Measurements from ENCODE around the gene UBE4B. TPM values are rescaled to one million over a fixed set of nuclear protein-coding genes. Genes with fewer than 3 reads are reported as not detected.

The UBE4B gene
- total and polyA plus RNA-seq, 10 of the 15 experiments (the other 5 are each of a cell fraction or from before 2014, with no cell fraction given): 2.9 to 32.6 (median 20.7) TPM

- H3K9me3 ChIP-seq (replicated peaks; ENCODE audit: control insufficient read depth, insufficient read depth, low read length): no peaks in the 10 kb centered on the region
- CTCF ChIA-PET: no interaction called here
Measured at GRCh38 chr1:10014016-10014415, 18.7 kb upstream of the UBE4B start.

GRCh38 chr1:10019561-10019960 lies 13.2 kb upstream of the UBE4B start:
- ATAC-seq (no peak), FAIRE-seq (no peak), DNase-seq (ENCODE audit: low read depth, low spot score) (no peak)
- TF ChIP-seq MTA3 (IDR thresholded peaks at IDR 0.05; ENCODE audit: borderline replicate concordance, low read length) (no peak), POU2F2 (IDR thresholded peaks at IDR 0.05; ENCODE audit: borderline replicate concordance, low read depth, low read length) (no peak), PML (IDR thresholded peaks at IDR 0.05; ENCODE audit: low read length) (no peak), ZNF217 (IDR thresholded peaks at IDR 0.05) (no peak), E4F1 (IDR thresholded peaks at IDR 0.05; ENCODE audit: borderline replicate concordance, partially characterized antibody) (no peak)
- H2AFZ ChIP-seq (ENCODE audit: control insufficient read depth, low read depth, low read length): no peak overlapping the region
- ChIA-PET POLR2A (interaction anchor here (0.6 kb wide), 2 partner anchors 102 to 1937 kb away, joined by 3 to 6 read pairs; no protein-coding TSS in a partner anchor), SMC1A (ENCODE audit: uncharacterized antibody, unreplicated experiment) (no interaction called here), CTCF (interaction anchor here (0.9 kb wide), 1 partner anchor 69 kb away, joined by 3 read pairs; no protein-coding TSS in a partner anchor), RAD21 (ENCODE audit: unreplicated experiment) (no interaction called here)
- no peaks in the 10 kb centered on the region for H3K9me3 ChIP-seq (replicated peaks; ENCODE audit: control insufficient read depth, insufficient read depth, low read length)
- no peaks in the 10 kb centered on the region for H3K79me2 ChIP-seq (ENCODE audit: control insufficient read depth, insufficient read depth, low read length)
- no peak overlapping the region for H3K4me3 ChIP-seq
- H3K9ac ChIP-seq (ENCODE audit: control insufficient read depth, insufficient read depth, low read length): no peak overlapping the region
- H3K27me3 ChIP-seq (replicated peaks in 1 of 2; ENCODE audit: control insufficient read depth in 2 of 2, insufficient read depth in 2 of 2, low read length in 1 of 2): no peaks in the 10 kb centered on the region
- in situ Hi-C loops (cut with MboI): no loop called here
- no peaks in the 10 kb centered on the region for H3K36me3 ChIP-seq (ENCODE audit: control insufficient read depth in 2 of 2, insufficient read depth in 2 of 2, low read length in 1 of 2)
- 0 out of 2 replicates have a peak overlapping the region, but pooled peaks have one; percentile 2 for H3K4me2 ChIP-seq (ENCODE audit: control insufficient read depth, insufficient read depth)
- no TSS peak for BruUV-seq (replicated peaks)
- no peaks in the 10 kb centered on the region for H4K20me1 ChIP-seq (ENCODE audit: control insufficient read depth, insufficient read depth)
- no peaks in the 10 kb centered on the region for H3K4me1 ChIP-seq (ENCODE audit: control insufficient read depth, insufficient read depth, low read length)
- H3K27ac ChIP-seq (ENCODE audit: control insufficient read depth, insufficient read depth): no peak overlapping the region
- intact Hi-C loops (cut with micrococcal nuclease; ENCODE audit: unreplicated experiment): no loop called here

More at GRCh38 chr1:10014016-10014415, 18.7 kb upstream of the UBE4B start:
- no peaks in the 10 kb centered on the region for H4K20me1 ChIP-seq (ENCODE audit: control insufficient read depth, insufficient read depth)
- no peak overlapping the region for H2AFZ ChIP-seq (ENCODE audit: control insufficient read depth, low read depth, low read length)
- ATAC-seq (no peak), FAIRE-seq (no peak), DNase-seq (ENCODE audit: low read depth, low spot score) (no peak)
- ChIA-PET RAD21 (ENCODE audit: unreplicated experiment) (no interaction called here), POLR2A (no interaction called here), SMC1A (ENCODE audit: uncharacterized antibody, unreplicated experiment) (interaction anchor here (0.7 kb wide), 1 partner anchor 323 kb away, joined by 3 read pairs; no protein-coding TSS in a partner anchor)
- WGBS (ENCODE audit: insufficient coverage, insufficient replicate concordance, low lambda C conversion rate, missing lambda C conversion rate): 36% methylated on average over 5 of the region's 5 CpGs
- in situ Hi-C loops (cut with MboI) (no loop called here), intact Hi-C loops (cut with micrococcal nuclease; ENCODE audit: unreplicated experiment) (no loop called here)
- H3K36me3 ChIP-seq (ENCODE audit: control insufficient read depth in 2 of 2, insufficient read depth in 2 of 2, low read length in 1 of 2): no peaks in the 10 kb centered on the region
- BruUV-seq (replicated peaks): no TSS peak
- no peak overlapping the region for H3K9ac ChIP-seq (ENCODE audit: control insufficient read depth, insufficient read depth, low read length)
- no peaks in the 10 kb centered on the region for H3K4me1 ChIP-seq (ENCODE audit: control insufficient read depth, insufficient read depth, low read length)
- H3K4me3 ChIP-seq: no peak overlapping the region
- no peak overlapping the region for H3K4me2 ChIP-seq (ENCODE audit: control insufficient read depth, insufficient read depth)
- no peaks in the 10 kb centered on the region for H3K79me2 ChIP-seq (ENCODE audit: control insufficient read depth, insufficient read depth, low read length)
- H3K27me3 ChIP-seq (replicated peaks in 1 of 2; ENCODE audit: control insufficient read depth in 2 of 2, insufficient read depth in 2 of 2, low read length in 1 of 2): no peaks in the 10 kb centered on the region
- no peak for TF ChIP-seq LARP7 (IDR thresholded peaks at IDR 0.05)
- no peak for TF ChIP-seq KLF5 (IDR thresholded peaks at IDR 0.05; ENCODE audit: partially characterized antibody)
- no peak for TF ChIP-seq MEF2A (IDR thresholded peaks at IDR 0.05; ENCODE audit: insufficient read depth, low read depth, low read length)
- no peak for TF ChIP-seq POLR2A (IDR thresholded peaks at IDR 0.05; ENCODE audit: low read depth, low read length)
- no peak for TF ChIP-seq MXI1 (IDR thresholded peaks at IDR 0.05; ENCODE audit: low read depth, low read length)
- TF ChIP-seq NR2C2 (IDR thresholded peaks at IDR 0.05; ENCODE audit: borderline replicate concordance, control insufficient read depth, insufficient read length, low read depth): no peak
- no peak for TF ChIP-seq ZNF274 (IDR thresholded peaks at IDR 0.05; ENCODE audit: insufficient read depth, insufficient read length)
- no peak for TF ChIP-seq USF1 (IDR thresholded peaks at IDR 0.05; ENCODE audit: borderline replicate concordance, extremely low read length, insufficient read depth, low read depth, low read length)
- no peak overlapping the region for H3K27ac ChIP-seq (ENCODE audit: control insufficient read depth, insufficient read depth)
